Activated naive CD8-positive, alpha-beta T cell treated with anti-CD3 and anti-CD28 coated beads, Interleukin-2, amount 10 ng/mL, durations not matched to agents 7 days and 5 days (primary cell): Measurements from ENCODE around the gene MID1IP1. TPM values are rescaled to one million over a fixed set of nuclear protein-coding genes. Genes with fewer than 3 reads are reported as not detected.

Source experiments
- total RNA-seq, 2 experiments: library from RNA; stranded (reverse); gene quantifications; one replicate each; pipeline ENCODE4 v1.2.3, GENCODE V29; 2021

Gene MID1IP1
- total RNA-seq, 2 experiments from 2014 or later, result 73.6 to 76.5 TPM

Other genes with a start within 250 kb of the MID1IP1 start
- gene TSPAN7, start 239.9 kb upstream of the MID1IP1 start, total RNA-seq, result not detected